ENCODE results near the gene CDCA8. TPM values are rescaled to one million over a fixed set of nuclear protein-coding genes. Genes with fewer than 3 reads are reported as not detected.

CDCA8 gene
- total RNA-seq, 4 donors from 2014 or later, result 2.7 to 6.2 (median 4.4) TPM

- WGBS, result 38% methylated on average over 6 of the region's 6 CpGs
- Histone ChIP-seq H3K9me3 (peaks cover 3% of the 10 kb centered on the region), H3K27me3 (peaks cover 33% of the 10 kb centered on the region), H3K27ac (no peak overlapping the region), H3K4me1 (no peaks in the 10 kb centered on the region), H3K36me3 (no peaks in the 10 kb centered on the region), H3K4me3 (no peak overlapping the region)
- TF ChIP-seq EP300 (IDR thresholded peaks at IDR 0.05), result no peak
- TF ChIP-seq CTCF (IDR thresholded peaks at IDR 0.05), result no peak
- no peak for TF ChIP-seq POLR2AphosphoS5 (IDR thresholded peaks at IDR 0.05)
- no peak for TF ChIP-seq POLR2A (IDR thresholded peaks at IDR 0.05)
- DNase-seq (ENCODE audit: low spot score in 2 of 2), result no peak
Measured at GRCh38 chr1:37741662-37742061, 49.3 kb downstream of the CDCA8 start.

- WGBS, result 96% methylated on average over 3 of the region's 3 CpGs
- Histone ChIP-seq H3K36me3 (no peaks in the 10 kb centered on the region), H3K4me3 (no peak overlapping the region), H3K4me1 (no peaks in the 10 kb centered on the region), H3K9me3 (peaks cover 5% of the 10 kb centered on the region), H3K27ac (no peak overlapping the region), H3K27me3 (peaks cover 42% of the 10 kb centered on the region)
- DNase-seq (ENCODE audit: low spot score in 2 of 2), result no peak
- TF ChIP-seq POLR2AphosphoS5 (IDR thresholded peaks at IDR 0.05) (no peak), POLR2A (IDR thresholded peaks at IDR 0.05) (no peak), EP300 (IDR thresholded peaks at IDR 0.05) (no peak), CTCF (IDR thresholded peaks at IDR 0.05) (no peak)
Measured at GRCh38 chr1:37746806-37747205, 54.5 kb downstream of the CDCA8 start.

- no peaks in the 10 kb centered on the region for H3K36me3 ChIP-seq
Measured at GRCh38 chr1:37748565-37748964, 56.2 kb downstream of the CDCA8 start.

GRCh38 chr1:37752213-37752582, 59.9 kb downstream of the CDCA8 start:
- no peak overlapping the region for H3K27ac ChIP-seq
- H3K36me3 ChIP-seq, result no peaks in the 10 kb centered on the region
- peak overlapping the region; percentile 48 for H3K4me3 ChIP-seq
- H3K27me3 ChIP-seq, result peaks cover 79% of the 10 kb centered on the region
- DNase-seq (ENCODE audit: low spot score in 2 of 2), result no peak
- H3K4me1 ChIP-seq, result peaks cover 19% of the 10 kb centered on the region
- H3K9me3 ChIP-seq, result no peaks in the 10 kb centered on the region
- TF ChIP-seq CTCF (IDR thresholded peaks at IDR 0.05), result no peak
- TF ChIP-seq POLR2AphosphoS5 (IDR thresholded peaks at IDR 0.05), result no peak
- TF ChIP-seq EP300 (IDR thresholded peaks at IDR 0.05), result no peak
- no peak for TF ChIP-seq POLR2A (IDR thresholded peaks at IDR 0.05)
- 29% methylated on average over 11 of the region's 11 CpGs for WGBS

More at GRCh38 chr1:37748565-37748964, 56.2 kb downstream of the CDCA8 start:
- no peak for TF ChIP-seq POLR2AphosphoS5 (IDR thresholded peaks at IDR 0.05)
- no peak for TF ChIP-seq CTCF (IDR thresholded peaks at IDR 0.05)
- TF ChIP-seq POLR2A (IDR thresholded peaks at IDR 0.05), result no peak
- TF ChIP-seq EP300 (IDR thresholded peaks at IDR 0.05), result no peak
- Histone ChIP-seq H3K4me3 (no peak overlapping the region), H3K9me3 (peaks cover 5% of the 10 kb centered on the region), H3K4me1 (peaks cover 15% of the 10 kb centered on the region), H3K27ac (no peak overlapping the region), H3K27me3 (peaks cover 50% of the 10 kb centered on the region)
- 92% methylated on average over 1 of the region's 1 CpG for WGBS
- no peak for DNase-seq (ENCODE audit: low spot score in 2 of 2)

GRCh38 chr1:37752583-37753471, 60.5 kb downstream of the CDCA8 start:
- no peak for DNase-seq (ENCODE audit: low spot score in 2 of 2)
- TF ChIP-seq EP300 (IDR thresholded peaks at IDR 0.05), result no peak
- no peak for TF ChIP-seq POLR2A (IDR thresholded peaks at IDR 0.05)
- TF ChIP-seq CTCF (IDR thresholded peaks at IDR 0.05), result no peak
- TF ChIP-seq POLR2AphosphoS5 (IDR thresholded peaks at IDR 0.05), result no peak
- Histone ChIP-seq H3K9me3 (no peaks in the 10 kb centered on the region), H3K27me3 (peaks cover 84% of the 10 kb centered on the region), H3K4me1 (peaks cover 19% of the 10 kb centered on the region), H3K36me3 (no peaks in the 10 kb centered on the region), H3K27ac (no peak overlapping the region), H3K4me3 (peak overlapping the region; percentile 48)
- WGBS, result 3% methylated on average over 53 of the region's 105 CpGs

All from suprapubic skin (tissue), 4 donors.